Ascending aorta (tissue), 2 donors: ENCODE data around the gene CHAF1B. TPM values are rescaled to one million over a fixed set of nuclear protein-coding genes. Genes with fewer than 3 reads are reported as not detected.

ENCODE experiments used
- DNase-seq, 2 donors: peaks; one replicate each; pipeline ENCODE4 v3.0.0-alpha.2; 2019; ENCODE audit warnings: low spot score in 2 of 2
- H3K27ac ChIP-seq, 2 donors: fragments of 200-600 bp; sonication (generic); one replicate each; pipeline ENCODE4 v1.5.1; 2016 to 2017; ENCODE audit warnings: mild to moderate bottlenecking in 1 of 2
- H3K27me3 ChIP-seq: fragments of 200-600 bp; sonication (generic); one replicate; pipeline ENCODE4 v1.5.1; 2017
- H3K36me3 ChIP-seq, 2 donors: fragments of 200-600 bp; sonication (generic); one replicate each; pipeline ENCODE4 v1.5.1; 2016
- H3K4me1 ChIP-seq, 2 donors: fragments of 200-600 bp; sonication (generic); one replicate each; pipeline ENCODE4 v1.5.1; 2016 to 2017; ENCODE audit warnings: mild to moderate bottlenecking in 1 of 2
- H3K4me3 ChIP-seq, 2 donors: fragments of 200-600 bp; sonication (generic); one replicate each; pipeline ENCODE4 v1.5.1; 2016 to 2017; ENCODE audit warnings: mild to moderate bottlenecking in 1 of 2
- H3K9me3 ChIP-seq, 2 donors: fragments of 200-600 bp; sonication (generic); one replicate each; pipeline ENCODE4 v1.5.1; 2016
- intact Hi-C: fragments of 100-400 bp; cut with DNase I; formaldehyde crosslinking; loops from one replicate; pipeline ENCODE4 v1.15.1; 2023
- total RNA-seq: library from RNA; depleted of rRNA; stranded (reverse); fragments of >200 nt; gene quantifications from one replicate; pipeline ENCODE4 v1.1.0, GENCODE V29; 2016
- TF ChIP-seq, protein P1 (sequence below), 3 experiments: fragments of 200-600 bp in 2 of 3; fragments of 450-650 bp in 1 of 3; sonication (generic) in 2 of 3; IDR thresholded peaks; one replicate each; pipeline ENCODE4 v1.5.1; 2016 to 2019; ENCODE audit warnings: antibody characterized with exemption in 3 of 3, mild to moderate bottlenecking in 1 of 3, moderate library complexity in 1 of 3

Gene CHAF1B
- total RNA-seq, 1 donor from 2014 or later = 0.43 TPM

DNA sequence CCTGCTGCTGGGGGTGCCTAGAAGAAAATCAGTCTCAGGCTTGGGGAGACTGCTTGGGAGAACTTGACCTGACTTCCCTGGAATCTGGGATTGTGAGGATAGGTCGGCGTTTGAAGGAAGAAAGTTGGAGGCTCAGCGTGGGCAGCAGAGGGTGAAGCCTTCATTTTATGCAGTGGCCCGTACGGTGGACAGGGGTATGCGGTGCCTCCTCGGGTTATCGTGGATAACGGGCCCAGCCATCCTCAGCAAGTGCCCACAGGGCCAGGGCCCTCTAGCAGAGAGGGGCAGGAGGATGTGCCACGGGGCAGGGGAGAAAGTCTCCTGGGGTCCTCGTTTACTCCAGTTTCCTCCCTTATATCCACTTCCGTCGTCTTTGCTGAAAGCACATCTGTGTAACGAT, 34.0 kb downstream of the CHAF1B start:
- no peak for DNase-seq
- TF ChIP-seq, protein P1, sequence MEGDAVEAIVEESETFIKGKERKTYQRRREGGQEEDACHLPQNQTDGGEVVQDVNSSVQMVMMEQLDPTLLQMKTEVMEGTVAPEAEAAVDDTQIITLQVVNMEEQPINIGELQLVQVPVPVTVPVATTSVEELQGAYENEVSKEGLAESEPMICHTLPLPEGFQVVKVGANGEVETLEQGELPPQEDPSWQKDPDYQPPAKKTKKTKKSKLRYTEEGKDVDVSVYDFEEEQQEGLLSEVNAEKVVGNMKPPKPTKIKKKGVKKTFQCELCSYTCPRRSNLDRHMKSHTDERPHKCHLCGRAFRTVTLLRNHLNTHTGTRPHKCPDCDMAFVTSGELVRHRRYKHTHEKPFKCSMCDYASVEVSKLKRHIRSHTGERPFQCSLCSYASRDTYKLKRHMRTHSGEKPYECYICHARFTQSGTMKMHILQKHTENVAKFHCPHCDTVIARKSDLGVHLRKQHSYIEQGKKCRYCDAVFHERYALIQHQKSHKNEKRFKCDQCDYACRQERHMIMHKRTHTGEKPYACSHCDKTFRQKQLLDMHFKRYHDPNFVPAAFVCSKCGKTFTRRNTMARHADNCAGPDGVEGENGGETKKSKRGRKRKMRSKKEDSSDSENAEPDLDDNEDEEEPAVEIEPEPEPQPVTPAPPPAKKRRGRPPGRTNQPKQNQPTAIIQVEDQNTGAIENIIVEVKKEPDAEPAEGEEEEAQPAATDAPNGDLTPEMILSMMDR (IDR thresholded peaks at IDR 0.05) = no peak
- H3K9me3 ChIP-seq = no peaks in the 10 kb centered on the region
- no peak overlapping the region for H3K27ac ChIP-seq
- no peaks in the 10 kb centered on the region for H3K27me3 ChIP-seq
- H3K36me3 ChIP-seq = no peaks in the 10 kb centered on the region
- no peaks in the 10 kb centered on the region for H3K4me1 ChIP-seq
- H3K4me3 ChIP-seq = no peak overlapping the region
- intact Hi-C loops = loop anchor here (1.0 kb wide), 1 partner anchor 84 kb away; no protein-coding TSS in a partner anchor

DNA sequence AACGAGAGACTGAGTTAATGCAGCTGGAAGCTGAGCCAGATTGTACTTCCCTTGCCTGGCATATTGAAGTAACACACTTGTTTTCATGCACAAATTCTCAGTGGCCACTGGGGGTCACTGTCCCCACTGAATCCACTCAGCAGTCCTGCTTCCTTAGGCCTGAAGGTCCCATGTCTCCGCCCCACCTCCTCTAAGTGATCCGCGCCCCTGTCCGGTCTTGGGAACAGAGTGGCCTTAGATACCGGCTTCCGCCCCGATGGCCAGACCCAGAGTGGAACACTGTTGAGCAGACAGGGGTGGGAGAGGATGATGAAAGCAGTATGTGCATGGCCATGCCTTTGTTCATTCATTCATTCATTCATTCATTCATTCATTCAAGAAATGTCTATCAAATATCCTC, 34.8 kb downstream of the CHAF1B start:
- Histone ChIP-seq H3K4me1 (no peaks in the 10 kb centered on the region), H3K27ac (no peak overlapping the region), H3K4me3 (no peak overlapping the region), H3K9me3 (no peaks in the 10 kb centered on the region), H3K27me3 (no peaks in the 10 kb centered on the region), H3K36me3 (no peaks in the 10 kb centered on the region)
- TF ChIP-seq, protein P1 (IDR thresholded peaks at IDR 0.05) = peak; percentile 63 to 82 (median 79)
- peak; percentile 21 to 84 for DNase-seq
- intact Hi-C loops = loop anchor here (1.0 to 2.0 kb wide), 3 partner anchors 37 to 507 kb away; no protein-coding TSS in a partner anchor

DNA sequence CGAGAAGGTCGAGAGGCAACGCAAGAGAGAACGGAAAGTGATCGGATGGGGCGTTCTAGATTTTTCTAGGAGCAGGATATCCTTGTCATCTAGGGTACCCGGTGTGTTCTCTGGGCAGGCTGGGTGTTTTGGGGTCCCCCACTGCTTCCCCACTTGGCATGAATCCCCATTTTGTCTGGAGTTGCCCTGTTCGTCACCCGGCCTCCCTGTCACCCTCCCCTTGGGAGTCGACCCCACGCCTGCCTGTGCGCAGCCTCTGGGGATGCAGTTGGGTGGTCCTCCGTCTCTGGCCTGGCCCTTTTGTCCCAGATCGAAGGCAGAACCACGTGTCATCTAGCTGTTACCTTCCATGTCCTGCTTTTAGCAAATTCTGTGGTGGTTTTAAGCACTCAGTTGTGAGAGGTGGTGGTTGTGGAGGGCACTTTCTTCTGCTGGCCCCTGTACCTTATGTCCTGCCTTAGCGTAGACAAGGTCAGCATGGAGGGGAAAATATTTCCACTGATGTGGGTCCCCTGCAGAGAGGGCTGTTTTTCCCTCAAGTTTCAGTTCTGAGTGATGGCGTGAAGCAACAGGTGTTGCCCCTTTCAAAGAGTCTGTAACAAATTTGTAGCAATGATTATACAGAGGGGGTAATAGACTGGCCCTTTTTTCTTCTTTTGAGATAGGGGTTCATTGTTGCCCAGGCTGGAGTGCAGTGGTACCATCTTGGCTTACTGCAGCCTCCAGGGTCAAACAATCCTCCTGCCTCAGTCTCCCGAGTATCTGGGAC, 35.6 kb downstream of the CHAF1B start:
- no peak overlapping the region for H3K27ac ChIP-seq
- intact Hi-C loops = loop anchor here (2.0 kb wide), 2 partner anchors 36 to 506 kb away; no protein-coding TSS in a partner anchor
- TF ChIP-seq, protein P1 (IDR thresholded peaks at IDR 0.05) = no peak
- DNase-seq = no peak
- no peaks in the 10 kb centered on the region for H3K9me3 ChIP-seq
- H3K4me1 ChIP-seq = no peaks in the 10 kb centered on the region
- H3K27me3 ChIP-seq = no peaks in the 10 kb centered on the region
- H3K36me3 ChIP-seq = no peaks in the 10 kb centered on the region
- H3K4me3 ChIP-seq = no peak overlapping the region

DNA sequence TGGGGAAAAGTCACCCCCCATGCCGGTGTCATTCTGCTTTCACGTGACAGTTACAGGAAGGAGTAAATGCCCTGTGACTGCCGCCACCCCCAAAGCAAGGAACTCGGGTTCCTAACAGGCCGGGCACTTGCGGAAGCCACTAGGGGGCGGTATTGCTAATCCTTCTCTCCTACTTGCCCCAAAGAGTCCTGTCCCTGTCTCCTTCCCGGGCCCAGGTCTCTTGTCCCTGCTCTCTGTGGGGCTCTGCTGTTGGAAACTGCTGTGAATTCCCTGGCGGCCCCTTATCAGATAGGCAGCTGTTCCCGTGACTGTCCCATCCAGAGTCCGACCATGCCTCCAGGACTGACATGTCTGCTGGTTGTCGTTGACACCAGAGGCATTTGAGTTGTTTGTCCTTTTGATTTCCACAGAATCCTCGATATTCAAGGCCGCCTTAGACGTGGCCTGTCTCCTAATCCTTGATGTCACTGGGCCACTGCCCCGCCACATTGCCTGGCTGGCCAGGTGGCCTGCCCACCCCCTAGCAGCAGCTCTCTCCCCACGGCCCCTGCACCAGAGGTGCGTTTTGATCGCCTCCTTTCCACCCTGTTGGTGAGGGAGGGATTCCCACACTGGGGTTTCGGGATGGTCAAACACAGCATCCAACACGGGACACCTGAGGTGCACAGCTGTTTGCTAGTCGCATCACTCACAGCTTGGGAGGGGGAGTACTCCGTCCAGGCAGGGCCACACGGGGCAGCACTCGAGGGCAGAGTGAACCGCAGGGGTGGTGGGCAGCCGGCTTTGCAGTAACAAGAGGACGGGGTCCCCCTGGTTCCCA, 37.3 kb downstream of the CHAF1B start:
- DNase-seq = no peak
- intact Hi-C loops = no loop called here
- TF ChIP-seq, protein P1 (IDR thresholded peaks at IDR 0.05) = peak; percentile 1 to 51 (median 27)

DNA sequence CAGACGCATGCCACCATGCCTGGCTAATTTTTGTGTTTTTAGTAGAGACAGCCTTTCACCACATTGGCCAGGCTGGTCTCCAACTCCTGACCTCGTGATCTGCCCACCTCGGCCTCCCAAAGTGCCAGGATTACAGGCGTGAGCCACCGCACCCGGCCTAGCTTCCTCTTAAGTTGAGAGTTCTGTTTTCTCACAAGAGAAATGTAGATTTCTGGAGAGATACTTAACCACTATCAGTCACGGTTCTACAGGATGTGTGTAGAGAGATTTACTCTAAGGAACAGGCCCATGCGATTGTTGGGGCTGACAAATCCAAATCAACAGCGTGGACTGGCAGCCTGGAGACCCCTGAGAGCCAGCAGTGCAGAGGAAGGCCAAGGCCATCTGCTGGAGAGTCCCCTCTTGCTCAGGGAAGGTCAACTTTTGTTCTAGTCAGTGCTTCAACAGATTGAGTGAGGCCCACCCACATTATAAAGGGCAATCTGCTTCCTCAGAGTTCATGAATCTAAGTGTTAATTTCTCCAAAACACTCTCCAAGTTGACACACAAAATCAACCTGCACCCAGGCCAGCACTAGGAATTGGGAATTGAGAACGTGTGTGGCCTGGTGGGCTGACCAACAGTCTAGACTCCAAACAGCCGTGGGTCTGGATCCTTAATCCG, 38.7 kb downstream of the CHAF1B start:
- DNase-seq = no peak
- intact Hi-C loops = no loop called here
- Histone ChIP-seq H3K9me3 (no peaks in the 10 kb centered on the region), H3K27me3 (no peaks in the 10 kb centered on the region), H3K36me3 (no peaks in the 10 kb centered on the region), H3K4me1 (no peaks in the 10 kb centered on the region), H3K4me3 (no peak overlapping the region), H3K27ac (no peak overlapping the region)
- TF ChIP-seq, protein P1 (IDR thresholded peaks at IDR 0.05) = no peak

More for the DNA sequence above, 37.3 kb downstream of the CHAF1B start:
- Histone ChIP-seq H3K36me3 (no peaks in the 10 kb centered on the region), H3K9me3 (no peaks in the 10 kb centered on the region), H3K27me3 (no peaks in the 10 kb centered on the region), H3K4me3 (no peak overlapping the region), H3K27ac (no peak overlapping the region), H3K4me1 (no peaks in the 10 kb centered on the region)
